H9 (cell line): Measurements from ENCODE around the gene UBR2. TPM values are rescaled to one million over a fixed set of nuclear protein-coding genes. Genes with fewer than 3 reads are reported as not detected.

ENCODE experiments used
- DNase-seq: peaks from one replicate; pipeline ENCODE4 v3.0.0-alpha.2; 2017
- H2AFZ ChIP-seq: one replicate; pipeline ENCODE4 v1.6.1; 2013; ENCODE audit warnings: mild to moderate bottlenecking, low read length, control low read depth, moderate library complexity
- H2AK5ac ChIP-seq: 2 replicates; pipeline ENCODE4 v1.6.1; 2013; ENCODE audit warnings: low read length, control low read depth, mixed read lengths; ENCODE audit not compliant: insufficient read length
- H2BK120ac ChIP-seq: one replicate; pipeline ENCODE4 v1.6.1; 2013; ENCODE audit warnings: low read depth, mild to moderate bottlenecking, low read length, control low read depth, inconsistent platforms; ENCODE audit not compliant: poor library complexity, severe bottlenecking
- H2BK12ac ChIP-seq: 2 replicates; pipeline ENCODE4 v1.6.1; 2013; ENCODE audit warnings: low read length, control low read depth, mixed read lengths, low read depth; ENCODE audit not compliant: insufficient read length
- H2BK15ac ChIP-seq: 2 replicates; pipeline ENCODE4 v1.6.1; 2013; ENCODE audit warnings: low read depth, low read length, control low read depth
- H2BK20ac ChIP-seq: one replicate; pipeline ENCODE4 v1.6.1; 2013; ENCODE audit warnings: low read depth, mild to moderate bottlenecking, low read length, control low read depth, inconsistent platforms; ENCODE audit not compliant: poor library complexity, severe bottlenecking
- H2BK5ac ChIP-seq: 2 replicates; pipeline ENCODE4 v1.6.1; 2013; ENCODE audit warnings: low read length, control low read depth, mixed read lengths; ENCODE audit not compliant: insufficient read length
- H3K14ac ChIP-seq: 2 replicates; pipeline ENCODE4 v1.6.1; 2013; ENCODE audit warnings: low read length, control low read depth; ENCODE audit not compliant: insufficient read depth
- H3K18ac ChIP-seq: 2 replicates; pipeline ENCODE4 v1.6.1; 2013; ENCODE audit warnings: low read depth, mild to moderate bottlenecking, mixed read lengths, low read length, control low read depth; ENCODE audit not compliant: insufficient read length
- H3K23ac ChIP-seq: 2 replicates; pipeline ENCODE4 v1.6.1; 2013; ENCODE audit warnings: low read length, control low read depth, mixed read lengths, low read depth; ENCODE audit not compliant: insufficient read length
- H3K23me2 ChIP-seq: 2 replicates; pipeline ENCODE4 v1.6.1; 2013; ENCODE audit warnings: low read depth, mild to moderate bottlenecking, mixed read lengths, low read length, control low read depth; ENCODE audit not compliant: insufficient read length, poor library complexity, severe bottlenecking
- H3K27ac ChIP-seq: 2 replicates; pipeline ENCODE4 v1.5.1; 2013; ENCODE audit warnings: low read length, control low read depth, mixed read lengths, low read depth; ENCODE audit not compliant: insufficient read length
- H3K27me3 ChIP-seq: 2 replicates; pipeline ENCODE4 v1.6.1; 2013; ENCODE audit warnings: low read length, control low read depth, inconsistent platforms; ENCODE audit not compliant: insufficient read depth
- H3K4ac ChIP-seq: 2 replicates; pipeline ENCODE4 v1.6.1; 2013; ENCODE audit warnings: low read depth, mild to moderate bottlenecking, control low read depth, inconsistent platforms, low read length, moderate library complexity
- H3K4me1 ChIP-seq: 2 replicates; pipeline ENCODE4 v1.6.1; 2013; ENCODE audit warnings: low read length, control low read depth, inconsistent platforms; ENCODE audit not compliant: insufficient read depth
- H3K4me2 ChIP-seq: 2 replicates; pipeline ENCODE4 v1.6.1; 2013; ENCODE audit warnings: low read length, control low read depth, mixed read lengths; ENCODE audit not compliant: insufficient read length, insufficient read depth
- H3K56ac ChIP-seq: 2 replicates; pipeline ENCODE4 v1.6.1; 2013; ENCODE audit warnings: low read depth, mild to moderate bottlenecking, mixed read lengths, low read length, control low read depth; ENCODE audit not compliant: insufficient read length
- H3K79me1 ChIP-seq: 2 replicates; pipeline ENCODE4 v1.6.1; 2013; ENCODE audit warnings: low read depth, mild to moderate bottlenecking, moderate library complexity, low read length, control low read depth, inconsistent platforms; ENCODE audit not compliant: insufficient read depth, poor library complexity, severe bottlenecking
- H3K79me2 ChIP-seq: 2 replicates; pipeline ENCODE4 v1.6.1; 2013; ENCODE audit warnings: low read length, control low read depth, inconsistent platforms; ENCODE audit not compliant: insufficient read depth
- H3K9ac ChIP-seq: 2 replicates; pipeline ENCODE4 v1.6.1; 2013; ENCODE audit warnings: low read length, control low read depth, mixed read lengths; ENCODE audit not compliant: insufficient read length; ENCODE audit errors: extremely low read depth
- H3K9me3 ChIP-seq: one replicate; pipeline ENCODE4 v1.6.1; 2013; ENCODE audit warnings: low read depth, low read length, inconsistent platforms; ENCODE audit not compliant: control insufficient read depth
- H3T11ph ChIP-seq: one replicate; pipeline ENCODE4 v1.6.1; 2013; ENCODE audit warnings: mild to moderate bottlenecking, low read length, control low read depth, inconsistent platforms
- H4K20me1 ChIP-seq: one replicate; pipeline ENCODE4 v1.6.1; 2013; ENCODE audit not compliant: control insufficient read depth, insufficient read length, insufficient read depth
- H4K5ac ChIP-seq: 2 replicates; pipeline ENCODE4 v1.6.1; 2013; ENCODE audit warnings: low read depth, mild to moderate bottlenecking, mixed read lengths, low read length, control low read depth; ENCODE audit not compliant: insufficient read length
- H4K8ac ChIP-seq: replicated peaks from 2 replicates; pipeline ENCODE4 v1.6.1; 2013; ENCODE audit warnings: low read length, control low read depth, mixed read lengths, low read depth; ENCODE audit not compliant: insufficient read length
- H4K91ac ChIP-seq: 2 replicates; pipeline ENCODE4 v1.6.1; 2013; ENCODE audit warnings: low read depth, mild to moderate bottlenecking, moderate library complexity, mixed read lengths, low read length, control low read depth; ENCODE audit not compliant: insufficient read length
- H3K27ac Mint-ChIP-seq, 3 experiments: 2 replicates in 2 of 3; 3 replicates in 1 of 3; pipeline ENCODE4 v1.8.0; 2020 to 2021; ENCODE audit warnings: mixed read lengths in 3 of 3, mild to moderate bottlenecking in 1 of 3, moderate library complexity in 1 of 3
- H3K27me3 Mint-ChIP-seq: 2 replicates; pipeline ENCODE4 v1.8.0; 2021; ENCODE audit warnings: low read depth, mild to moderate bottlenecking, moderate library complexity, mixed read lengths
- H3K36me3 Mint-ChIP-seq, 3 experiments: 2 replicates in 2 of 3; 3 replicates in 1 of 3; pipeline ENCODE4 v1.8.0; 2020 to 2021; ENCODE audit warnings: low read depth in 3 of 3, mixed read lengths in 3 of 3; ENCODE audit not compliant: insufficient read depth in 1 of 3
- H3K4me1 Mint-ChIP-seq, 2 experiments: 2 replicates each; pipeline ENCODE4 v1.8.0; 2020; ENCODE audit warnings: mixed read lengths in 2 of 2
- H3K4me3 Mint-ChIP-seq, 2 experiments: 2 replicates in 1 of 2; 3 replicates in 1 of 2; pipeline ENCODE4 v1.8.0; 2020 to 2021; ENCODE audit warnings: mild to moderate bottlenecking in 2 of 2, mixed read lengths in 2 of 2, moderate library complexity in 1 of 2
- H3K9me3 Mint-ChIP-seq, 2 experiments: 2 replicates in 1 of 2; 3 replicates in 1 of 2; pipeline ENCODE4 v1.8.0; 2020; ENCODE audit warnings: mild to moderate bottlenecking in 2 of 2, mixed read lengths in 2 of 2, moderate library complexity in 1 of 2
- WGBS: extraction: QIAGEN DNeasy Blood & Tissue Kit; methylation state at CpG from one replicate; pipeline ENCODE4 v1.1.7; 2013; ENCODE audit warnings: missing lambda C conversion rate, low lambda C conversion rate, mixed read lengths; ENCODE audit not compliant: insufficient read length; ENCODE audit errors: extremely low coverage; 5-methylcytosine and 5-hydroxymethylcytosine counted together
- total RNA-seq: library from RNA; stranded (reverse); gene quantifications from 2 replicates; pipeline ENCODE4 v1.2.1, GENCODE V29; 2021
- TF ChIP-seq, protein P1 (sequence below): fragments of 200-600 bp; sonication (generic); conservative IDR thresholded peaks from 3 replicates; pipeline ENCODE4 v1.8.0; 2021; ENCODE audit warnings: antibody characterized with exemption, mild to moderate bottlenecking

Gene UBR2
- total RNA-seq, 1 experiment from 2014 or later: 18.7 TPM

DNA sequence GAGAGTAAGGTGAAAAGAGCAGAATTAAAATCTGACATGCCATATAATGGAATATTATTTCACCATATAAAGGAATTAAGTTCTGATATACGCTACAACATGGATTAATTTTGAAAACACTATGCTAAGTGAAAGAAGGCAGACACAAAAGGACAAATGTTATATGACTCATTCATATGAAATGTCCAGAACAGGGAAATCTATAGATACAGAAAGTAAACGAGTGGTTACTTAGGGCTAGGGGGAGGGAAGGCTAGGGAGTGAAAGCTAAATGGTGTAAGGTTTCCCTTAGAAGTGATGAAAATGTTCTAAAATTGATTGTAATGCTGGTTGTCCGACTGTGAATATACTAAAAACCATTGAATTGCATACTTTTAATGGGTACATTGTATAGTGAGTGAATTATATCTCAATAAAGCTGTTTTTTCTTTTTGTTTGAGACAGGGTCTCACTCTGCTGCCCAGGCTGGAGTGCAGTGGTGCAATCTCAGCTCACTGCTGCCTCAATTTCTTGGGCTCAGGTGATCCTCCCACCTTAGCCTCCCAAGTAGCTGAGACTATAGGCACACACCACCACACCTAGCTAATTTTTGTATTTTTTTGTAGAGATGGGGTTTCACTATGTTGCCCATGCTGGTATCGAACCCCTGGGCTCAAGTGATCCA is 150.4 kb downstream of the UBR2 start:
- H2BK15ac ChIP-seq: no peak overlapping the region
- no peak overlapping the region for H3K27ac ChIP-seq
- H3K23me2 ChIP-seq: no peaks in the 10 kb centered on the region
- H4K91ac ChIP-seq: no peak overlapping the region
- no peaks in the 10 kb centered on the region for H4K20me1 ChIP-seq
- H3K4ac ChIP-seq: no peak overlapping the region
- H3K36me3 Mint-ChIP-seq: peaks cover 6 to 21% (median 11%) of the 10 kb centered on the region in 3 experiments
- H4K8ac ChIP-seq: no peak overlapping the region
- no peak overlapping the region for H3K18ac ChIP-seq
- H3K4me1 Mint-ChIP-seq: peaks cover 15 to 17% of the 10 kb centered on the region in 2 experiments
- no peaks in the 10 kb centered on the region for H3K79me1 ChIP-seq
- no peak overlapping the region for H4K5ac ChIP-seq
- H3K27me3 ChIP-seq: no peaks in the 10 kb centered on the region
- no peak overlapping the region for H2AK5ac ChIP-seq
- H3K9ac ChIP-seq: no peak overlapping the region
- no peak overlapping the region for H3T11ph ChIP-seq
- H2BK12ac ChIP-seq: no peak overlapping the region
- WGBS: no CpG with 5 or more reads among the region's 4 CpGs
- H3K23ac ChIP-seq: no peak overlapping the region
- H3K4me2 ChIP-seq: no peak overlapping the region
- H3K79me2 ChIP-seq: no peaks in the 10 kb centered on the region
- no peaks in the 10 kb centered on the region for H3K9me3 ChIP-seq
- peaks cover 7% of the 10 kb centered on the region; the same call in 1 of the 2 replicates for H3K27me3 Mint-ChIP-seq
- DNase-seq: no peak
- no peak overlapping the region for H3K56ac ChIP-seq
- H3K14ac ChIP-seq: no peak overlapping the region
- H3K9me3 Mint-ChIP-seq: peaks cover 16 to 21% of the 10 kb centered on the region in 2 experiments
- H2AFZ ChIP-seq: no peak overlapping the region
- H2BK5ac ChIP-seq: no peak overlapping the region
- no peak overlapping the region for H2BK20ac ChIP-seq
- TF ChIP-seq, protein P1, sequence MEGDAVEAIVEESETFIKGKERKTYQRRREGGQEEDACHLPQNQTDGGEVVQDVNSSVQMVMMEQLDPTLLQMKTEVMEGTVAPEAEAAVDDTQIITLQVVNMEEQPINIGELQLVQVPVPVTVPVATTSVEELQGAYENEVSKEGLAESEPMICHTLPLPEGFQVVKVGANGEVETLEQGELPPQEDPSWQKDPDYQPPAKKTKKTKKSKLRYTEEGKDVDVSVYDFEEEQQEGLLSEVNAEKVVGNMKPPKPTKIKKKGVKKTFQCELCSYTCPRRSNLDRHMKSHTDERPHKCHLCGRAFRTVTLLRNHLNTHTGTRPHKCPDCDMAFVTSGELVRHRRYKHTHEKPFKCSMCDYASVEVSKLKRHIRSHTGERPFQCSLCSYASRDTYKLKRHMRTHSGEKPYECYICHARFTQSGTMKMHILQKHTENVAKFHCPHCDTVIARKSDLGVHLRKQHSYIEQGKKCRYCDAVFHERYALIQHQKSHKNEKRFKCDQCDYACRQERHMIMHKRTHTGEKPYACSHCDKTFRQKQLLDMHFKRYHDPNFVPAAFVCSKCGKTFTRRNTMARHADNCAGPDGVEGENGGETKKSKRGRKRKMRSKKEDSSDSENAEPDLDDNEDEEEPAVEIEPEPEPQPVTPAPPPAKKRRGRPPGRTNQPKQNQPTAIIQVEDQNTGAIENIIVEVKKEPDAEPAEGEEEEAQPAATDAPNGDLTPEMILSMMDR: no peak
- H3K4me3 Mint-ChIP-seq: no peak overlapping the region
- no peaks in the 10 kb centered on the region for H3K4me1 ChIP-seq
- no peak overlapping the region for H2BK120ac ChIP-seq
- H3K27ac Mint-ChIP-seq: no peak overlapping the region
